Type B pancreatic cell (in vitro differentiated cells): ENCODE data around the gene POLE. TPM values are rescaled to one million over a fixed set of nuclear protein-coding genes. Genes with fewer than 3 reads are reported as not detected.
"Not testable (repeated sequence)": the region's sequence is repeated elsewhere in the genome, so short reads cannot be mapped to it uniquely, and the experiment has no call there.

Experiments used
- DNase-seq: peaks from one replicate; pipeline ENCODE4 v3.0.0; 2021; ENCODE audit warnings: mixed read lengths; ENCODE audit not compliant: unreplicated experiment; ENCODE audit errors: extremely low spot score
- H3K27ac Mint-ChIP-seq: 2 replicates; pipeline ENCODE4 v1.8.0; 2021; ENCODE audit warnings: mild to moderate bottlenecking, mixed read lengths
- H3K27me3 Mint-ChIP-seq: 2 replicates; pipeline ENCODE4 v1.8.0; 2021; ENCODE audit warnings: mixed read lengths
- H3K36me3 Mint-ChIP-seq: 2 replicates; pipeline ENCODE4 v1.8.0; 2021; ENCODE audit warnings: mixed read lengths
- H3K4me1 Mint-ChIP-seq: one replicate; pipeline ENCODE4 v1.8.0; 2021; ENCODE audit warnings: mixed read lengths; ENCODE audit not compliant: unreplicated experiment
- H3K4me3 Mint-ChIP-seq: 2 replicates; pipeline ENCODE4 v1.8.0; 2021; ENCODE audit warnings: mild to moderate bottlenecking, mixed read lengths
- H3K9me3 Mint-ChIP-seq: 2 replicates; pipeline ENCODE4 v1.8.0; 2021; ENCODE audit warnings: mixed read lengths
- total RNA-seq: library from RNA; stranded (reverse); gene quantifications from 2 replicates; pipeline ENCODE4 v1.2.1, GENCODE V29; 2021; ENCODE audit warnings: low replicate concordance
- TF ChIP-seq, protein P1 (sequence below): fragments of 200-600 bp; sonication (generic); conservative IDR thresholded peaks from 2 replicates; pipeline ENCODE4 v1.5.0; 2021; ENCODE audit warnings: antibody characterized with exemption, mild to moderate bottlenecking

Gene POLE
- total RNA-seq, 1 donor from 2014 or later: 113 TPM

DNA sequence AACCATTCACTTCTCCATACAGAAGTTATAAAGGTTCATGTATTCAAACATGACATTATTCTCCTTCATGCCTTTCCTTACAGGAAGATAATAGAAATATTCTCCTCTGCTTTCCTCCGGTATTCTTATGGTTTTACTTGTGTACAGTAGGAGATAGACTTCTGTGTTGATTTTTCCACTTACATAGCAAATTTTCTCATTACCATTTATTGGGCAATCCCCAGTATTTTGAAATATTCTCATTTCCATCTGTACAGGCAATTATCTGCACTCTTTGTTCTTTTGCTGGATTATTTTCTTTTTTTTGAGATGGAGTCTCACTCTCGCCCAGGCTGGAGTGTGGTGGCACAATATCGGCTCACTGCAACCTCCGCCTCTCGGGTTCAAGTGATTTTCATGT lies 11.2 kb upstream of the POLE start:
- H3K4me1 Mint-ChIP-seq: no peaks in the 10 kb centered on the region

DNA sequence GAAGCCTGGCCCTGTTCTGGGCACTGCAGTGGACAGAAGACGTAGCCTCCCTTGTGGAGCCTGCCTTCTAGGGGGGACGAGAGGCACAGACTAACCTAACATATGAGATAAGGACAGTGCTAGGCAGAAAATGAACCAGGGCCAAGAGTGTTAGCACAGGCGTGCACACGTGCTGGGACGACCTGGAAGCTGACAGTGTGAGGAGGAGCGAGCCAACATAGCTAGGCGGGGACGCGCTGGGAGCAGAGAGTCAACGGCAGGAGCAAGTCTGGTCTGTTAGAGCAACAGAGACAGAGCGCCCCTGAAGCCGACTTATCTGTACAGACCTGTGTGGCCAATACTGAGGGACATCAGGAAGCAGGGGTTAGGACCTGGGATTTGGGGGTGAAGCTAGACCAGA lies 8.3 kb upstream of the POLE start:
- no peaks in the 10 kb centered on the region for H3K27me3 Mint-ChIP-seq
- no peaks in the 10 kb centered on the region for H3K4me1 Mint-ChIP-seq
- DNase-seq: no peak
- TF ChIP-seq, protein P1, sequence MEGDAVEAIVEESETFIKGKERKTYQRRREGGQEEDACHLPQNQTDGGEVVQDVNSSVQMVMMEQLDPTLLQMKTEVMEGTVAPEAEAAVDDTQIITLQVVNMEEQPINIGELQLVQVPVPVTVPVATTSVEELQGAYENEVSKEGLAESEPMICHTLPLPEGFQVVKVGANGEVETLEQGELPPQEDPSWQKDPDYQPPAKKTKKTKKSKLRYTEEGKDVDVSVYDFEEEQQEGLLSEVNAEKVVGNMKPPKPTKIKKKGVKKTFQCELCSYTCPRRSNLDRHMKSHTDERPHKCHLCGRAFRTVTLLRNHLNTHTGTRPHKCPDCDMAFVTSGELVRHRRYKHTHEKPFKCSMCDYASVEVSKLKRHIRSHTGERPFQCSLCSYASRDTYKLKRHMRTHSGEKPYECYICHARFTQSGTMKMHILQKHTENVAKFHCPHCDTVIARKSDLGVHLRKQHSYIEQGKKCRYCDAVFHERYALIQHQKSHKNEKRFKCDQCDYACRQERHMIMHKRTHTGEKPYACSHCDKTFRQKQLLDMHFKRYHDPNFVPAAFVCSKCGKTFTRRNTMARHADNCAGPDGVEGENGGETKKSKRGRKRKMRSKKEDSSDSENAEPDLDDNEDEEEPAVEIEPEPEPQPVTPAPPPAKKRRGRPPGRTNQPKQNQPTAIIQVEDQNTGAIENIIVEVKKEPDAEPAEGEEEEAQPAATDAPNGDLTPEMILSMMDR: no peak
- H3K27ac Mint-ChIP-seq: no peak overlapping the region
- H3K36me3 Mint-ChIP-seq: peaks cover 16% of the 10 kb centered on the region
- H3K9me3 Mint-ChIP-seq: no peaks in the 10 kb centered on the region
- no peak overlapping the region for H3K4me3 Mint-ChIP-seq

More for the DNA sequence above, 11.2 kb upstream of the POLE start:
- TF ChIP-seq, protein P1: no peak
- Mint-ChIP-seq H3K36me3 (peaks cover 18% of the 10 kb centered on the region), H3K27me3 (no peaks in the 10 kb centered on the region), H3K4me3 (no peak overlapping the region), H3K27ac (no peak overlapping the region), H3K9me3 (no peaks in the 10 kb centered on the region)
- no peak for DNase-seq

DNA sequence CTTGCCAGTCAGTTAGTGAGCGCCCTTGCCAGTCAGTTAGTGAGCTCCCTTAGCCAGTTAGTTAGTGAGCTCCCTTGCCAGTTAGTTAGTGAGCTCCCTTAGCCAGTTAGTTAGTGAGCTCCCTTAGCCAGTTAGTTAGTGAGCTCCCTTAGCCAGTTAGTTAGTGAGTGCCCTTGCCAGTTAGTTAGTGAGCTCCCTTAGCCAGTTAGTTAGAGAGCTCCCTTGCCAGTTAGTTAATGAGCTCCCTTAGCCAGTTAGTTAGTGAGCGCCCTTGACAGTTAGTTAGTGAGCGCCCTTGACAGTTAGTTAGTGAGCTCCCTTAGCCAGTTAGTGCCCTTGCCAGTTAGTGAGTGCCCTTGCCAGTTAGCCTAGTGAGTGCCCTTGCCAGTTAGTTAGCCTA lies 7.7 kb upstream of the POLE start:
- H3K9me3 Mint-ChIP-seq, H3K27me3 Mint-ChIP-seq, H3K27ac Mint-ChIP-seq, H3K4me1 Mint-ChIP-seq, H3K4me3 Mint-ChIP-seq, DNase-seq: not testable (repeated sequence)
- H3K36me3 Mint-ChIP-seq: peaks cover 13% of the 10 kb centered on the region

DNA sequence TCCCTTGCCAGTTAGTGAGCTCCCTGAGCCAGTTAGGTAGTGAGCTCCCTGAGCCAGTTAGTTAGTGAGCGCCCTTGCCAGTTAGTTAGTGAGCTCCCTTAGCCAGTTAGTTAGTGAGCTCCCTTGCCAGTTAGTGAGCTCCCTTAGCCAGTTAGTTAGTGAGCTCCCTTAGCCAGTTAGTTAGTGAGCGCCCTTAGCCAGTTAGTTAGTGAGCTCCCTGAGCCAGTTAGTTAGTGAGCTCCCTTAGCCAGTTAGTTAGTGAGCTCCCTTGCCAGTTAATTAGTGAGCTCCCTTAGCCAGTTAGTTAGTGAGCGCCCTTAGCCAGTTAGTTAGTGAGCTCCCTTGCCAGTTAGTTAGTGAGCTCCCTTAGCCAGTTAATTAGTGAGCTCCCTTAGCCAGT lies 4.9 kb upstream of the POLE start:
- H3K36me3 Mint-ChIP-seq, H3K4me3 Mint-ChIP-seq, DNase-seq, H3K4me1 Mint-ChIP-seq, H3K27ac Mint-ChIP-seq, H3K27me3 Mint-ChIP-seq, H3K9me3 Mint-ChIP-seq: not testable (repeated sequence)

DNA sequence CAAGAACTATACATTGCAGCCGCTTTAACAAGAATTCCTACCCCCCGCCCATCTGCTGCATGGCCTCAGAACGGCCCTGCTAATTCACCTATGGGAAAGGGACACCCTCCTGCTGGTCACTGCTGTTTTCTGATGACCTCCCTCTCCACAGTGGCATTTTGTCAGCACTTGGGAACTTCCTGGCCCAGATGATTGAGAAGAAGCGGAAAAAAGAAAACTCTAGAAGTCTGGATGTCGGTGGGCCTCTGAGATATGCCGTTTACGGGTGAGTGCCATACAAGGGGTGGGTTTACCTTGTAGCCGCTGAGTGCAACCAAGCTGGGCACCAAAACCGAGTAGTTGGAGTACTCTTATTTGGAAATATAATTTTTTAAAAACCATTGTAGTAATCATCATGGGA lies 3.0 kb upstream of the POLE start:
- Mint-ChIP-seq H3K9me3 (no peaks in the 10 kb centered on the region), H3K4me3 (peak overlapping the region; percentile 75), H3K4me1 (peaks cover 14% of the 10 kb centered on the region), H3K36me3 (peaks cover 4% of the 10 kb centered on the region), H3K27ac (no peak overlapping the region), H3K27me3 (no peaks in the 10 kb centered on the region)
- TF ChIP-seq, protein P1: no peak
- no peak for DNase-seq

DNA sequence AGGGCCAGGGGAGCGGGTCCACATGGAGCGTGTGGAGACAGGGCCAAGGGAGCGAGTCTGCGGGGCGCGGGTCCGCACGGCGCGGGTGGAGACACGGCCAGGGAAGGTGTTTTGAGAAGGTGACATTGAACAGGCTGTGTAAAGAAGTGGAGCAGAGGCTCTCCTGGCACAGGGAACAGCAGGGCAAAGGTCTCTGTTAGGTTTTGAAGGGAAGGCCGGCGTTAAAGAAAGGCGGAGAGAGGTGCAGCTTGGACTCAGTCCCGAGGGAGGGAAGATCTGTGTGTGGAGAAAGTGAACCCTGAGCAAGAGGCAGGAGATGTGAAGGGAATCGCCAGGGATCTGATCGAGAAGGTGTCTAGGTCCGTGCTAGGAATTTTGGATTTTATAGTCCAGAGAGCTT lies 2.1 kb upstream of the POLE start:
- H3K4me1 Mint-ChIP-seq: peaks cover 15% of the 10 kb centered on the region
- H3K9me3 Mint-ChIP-seq: no peaks in the 10 kb centered on the region
- H3K36me3 Mint-ChIP-seq: peaks cover 5% of the 10 kb centered on the region
- TF ChIP-seq, protein P1: no peak
- peak overlapping the region; percentile 67 for H3K27ac Mint-ChIP-seq
- no peak for DNase-seq
- H3K27me3 Mint-ChIP-seq: no peaks in the 10 kb centered on the region
- H3K4me3 Mint-ChIP-seq: peak overlapping the region; percentile 75

DNA sequence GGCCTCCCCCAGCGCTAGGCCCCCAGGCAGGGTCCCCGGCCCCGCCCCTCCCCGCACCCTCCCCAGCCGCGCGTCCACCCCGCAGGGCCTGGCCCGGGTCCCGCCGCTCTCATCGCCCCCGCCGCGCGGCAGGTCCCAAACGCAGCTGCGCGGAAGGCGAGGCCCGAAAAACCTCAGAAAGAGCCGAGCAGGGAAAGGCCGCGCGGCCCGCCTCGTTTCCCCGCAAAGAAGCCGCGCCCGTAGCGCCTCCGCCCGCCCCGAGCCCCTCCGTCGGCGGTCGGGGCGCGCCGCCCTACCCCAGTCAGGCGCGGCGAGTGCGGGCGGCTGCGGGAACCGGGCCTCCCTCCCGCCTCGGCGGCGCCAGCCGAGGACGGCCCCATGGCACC lies 324 bp downstream of the POLE start:
- Mint-ChIP-seq H3K9me3 (no peaks in the 10 kb centered on the region), H3K27me3 (no peaks in the 10 kb centered on the region), H3K4me3 (peak overlapping the region; percentile 87), H3K27ac (no peak overlapping the region), H3K4me1 (peaks cover 15% of the 10 kb centered on the region), H3K36me3 (peaks cover 14% of the 10 kb centered on the region)
- peak; percentile 74 for DNase-seq
- TF ChIP-seq, protein P1: no peak
